GM20000 (cell line): ENCODE data around the gene LENEP.
A peak's percentile ranks its signal among the peaks of the same experiment; 100 is the strongest.
"Not testable (repeated sequence)": the region's sequence is repeated elsewhere in the genome, so short reads cannot be mapped to it uniquely, and the experiment has no call there.

ENCODE experiments used
- DNase-seq: peaks from one replicate; pipeline ENCODE4 v3.0.0; 2012; ENCODE audit warnings: low spot score
- CTCF ChIP-seq: IDR thresholded peaks from 2 replicates; pipeline ENCODE4 v1.5.1; 2012; ENCODE audit warnings: mild to moderate bottlenecking, control low read depth; ENCODE audit errors: extremely low read depth, missing control alignments

Gene LENEP

GRCh38 chr1:154972517-154973343, 20.7 kb upstream of the LENEP start:
- no peak for DNase-seq
- TF ChIP-seq CTCF: no peak

- peak; percentile 88 for DNase-seq
- TF ChIP-seq CTCF: no peak
Observed at GRCh38 chr1:154973344-154974101, 19.9 kb upstream of the LENEP start.

- DNase-seq: peak; percentile 92
- no peak for TF ChIP-seq CTCF
Observed at GRCh38 chr1:154974102-154974807, 19.1 kb upstream of the LENEP start, which contains the start of gene CKS1B. Gene CKS1B (plus strand): TSS chr1:154974681. CDS start chr1:154974746, 65 bp downstream.

- peak; percentile 87 for DNase-seq
- no peak for TF ChIP-seq CTCF
Observed at GRCh38 chr1:154974808-154975408, 18.5 kb upstream of the LENEP start.

- TF ChIP-seq CTCF: no peak
- peak; percentile 51 for DNase-seq
Observed at GRCh38 chr1:154975409-154976059, 17.9 kb upstream of the LENEP start.

- DNase-seq: not testable (repeated sequence)
Observed at GRCh38 chr1:154977762-154978161, 15.6 kb upstream of the LENEP start.

- no peak for TF ChIP-seq CTCF
- no peak for DNase-seq
Observed at GRCh38 chr1:154978360-154978759, 15.0 kb upstream of the LENEP start.
